Activated CD4-positive, alpha-beta T cell treated with anti-CD3 and anti-CD28 coated beads, Interleukin-2, amount 50 U/mL, for 48 hours (primary cell): ENCODE data around the gene TNFSF4.
"Not testable (repeated sequence)": the region's sequence is repeated elsewhere in the genome, so short reads cannot be mapped to it uniquely, and the experiment has no call there.

Experiments
- DNase-seq, 2 experiments: peaks; one replicate each; pipeline ENCODE4 v3.0.0-alpha.2; 2020

The TNFSF4 gene

GRCh38 chr1:173162601-173163000 lies 44.5 kb downstream of the TNFSF4 start:
- no peak for DNase-seq

DNA sequence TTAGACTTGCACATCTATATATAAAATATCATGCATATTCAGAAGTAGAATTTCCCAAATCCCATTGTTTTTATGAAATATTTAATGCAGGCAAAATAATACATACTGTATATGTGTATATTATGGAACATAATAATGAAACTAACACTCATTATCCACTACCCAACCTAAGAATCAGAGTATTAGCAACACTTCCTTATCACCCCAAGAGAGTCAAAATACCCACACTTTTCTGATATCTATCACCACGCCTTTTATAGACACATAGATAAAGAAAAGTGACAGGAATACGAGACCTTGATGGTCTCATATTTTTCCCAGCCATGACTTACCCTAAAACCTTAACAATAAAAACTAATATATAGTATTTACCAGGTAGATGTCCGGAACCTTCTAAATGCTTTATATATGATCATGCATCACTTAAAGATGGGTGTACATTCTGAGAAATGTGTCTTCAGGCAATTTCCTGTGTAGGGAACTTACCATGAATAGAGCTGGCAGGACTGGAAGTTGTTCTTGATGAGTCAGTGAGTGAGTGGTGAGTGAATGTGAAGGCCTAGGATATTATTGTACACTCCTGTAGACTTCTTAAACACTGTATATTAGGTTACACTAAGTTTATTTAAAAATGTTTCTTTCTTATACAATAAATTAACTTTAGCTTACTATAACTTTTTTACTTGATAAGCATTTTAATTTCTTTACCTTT lies 45.5 kb downstream of the TNFSF4 start:
- no peak for DNase-seq

DNA sequence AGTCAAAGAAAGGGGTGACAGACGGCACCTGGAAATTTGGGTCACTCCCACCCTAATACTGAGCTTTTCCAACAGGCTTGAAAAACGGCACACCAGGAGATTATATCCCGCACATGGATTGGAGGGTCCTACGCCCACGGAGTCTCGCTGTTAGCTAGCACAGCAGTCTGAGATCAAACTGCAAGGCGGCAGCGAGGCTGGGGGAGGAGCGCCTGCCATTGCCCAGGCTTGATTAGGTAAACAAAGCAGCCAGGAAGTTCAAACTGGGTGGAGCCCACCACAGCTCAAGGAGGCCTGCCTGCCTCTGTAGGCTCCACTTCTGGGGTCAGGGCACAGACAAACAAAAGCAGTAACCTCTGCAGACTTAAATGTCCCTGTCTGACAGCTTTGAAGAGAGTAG lies 53.2 kb downstream of the TNFSF4 start:
- not testable (repeated sequence) for DNase-seq

GRCh38 chr1:173153503-173153902 lies 53.6 kb downstream of the TNFSF4 start:
- DNase-seq, result no peak

- DNase-seq, result no peak
Observed at GRCh38 chr1:173152598-173152997, 54.5 kb downstream of the TNFSF4 start.

GRCh38 chr1:173150795-173151194 lies 56.3 kb downstream of the TNFSF4 start:
- no peak for DNase-seq

- DNase-seq, result no peak
Observed at GRCh38 chr1:173149887-173150286, 57.2 kb downstream of the TNFSF4 start.

DNA sequence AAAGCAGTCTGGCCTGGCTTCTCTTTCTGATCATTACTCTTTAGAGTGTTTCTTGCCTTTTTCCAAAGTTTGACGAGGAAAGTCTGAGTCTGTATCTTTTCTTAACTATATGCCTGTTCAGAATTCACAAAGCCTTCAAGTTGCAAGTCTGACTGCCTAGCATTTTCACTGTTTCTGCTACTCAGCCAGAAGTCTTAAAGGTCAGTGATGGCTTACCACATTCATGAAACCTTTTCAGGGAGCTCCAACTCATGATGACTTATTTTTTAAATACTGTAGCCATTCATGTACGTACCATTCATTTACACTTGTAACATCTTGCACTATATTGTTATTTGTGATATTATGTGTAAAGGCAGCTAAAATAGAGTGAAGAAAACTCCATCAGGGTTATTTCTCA lies 58.2 kb downstream of the TNFSF4 start:
- no peak for DNase-seq

GRCh38 chr1:173148545-173148944 lies 58.6 kb downstream of the TNFSF4 start:
- no peak for DNase-seq

DNA sequence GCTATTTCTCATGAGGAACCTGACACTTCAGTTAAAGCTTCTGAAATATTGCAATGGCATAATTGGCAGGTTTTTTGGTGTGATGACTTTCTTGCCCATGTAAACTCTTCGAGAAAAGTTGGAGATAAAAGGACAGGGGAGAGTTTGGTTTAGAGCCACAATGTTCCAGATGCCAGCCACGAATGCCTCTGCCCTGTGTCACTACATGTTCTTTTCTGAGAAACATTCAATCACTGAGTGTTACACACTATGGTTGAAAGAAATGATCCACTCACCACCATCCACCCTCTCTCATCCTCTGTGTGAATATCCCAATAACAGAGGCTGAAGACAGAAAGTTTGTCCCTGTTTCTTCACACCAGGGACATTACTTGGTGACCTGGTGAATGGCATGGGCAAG lies 66.4 kb downstream of the TNFSF4 start:
- no peak for DNase-seq

GRCh38 chr1:173139706-173140105 lies 67.4 kb downstream of the TNFSF4 start:
- no peak for DNase-seq

DNA sequence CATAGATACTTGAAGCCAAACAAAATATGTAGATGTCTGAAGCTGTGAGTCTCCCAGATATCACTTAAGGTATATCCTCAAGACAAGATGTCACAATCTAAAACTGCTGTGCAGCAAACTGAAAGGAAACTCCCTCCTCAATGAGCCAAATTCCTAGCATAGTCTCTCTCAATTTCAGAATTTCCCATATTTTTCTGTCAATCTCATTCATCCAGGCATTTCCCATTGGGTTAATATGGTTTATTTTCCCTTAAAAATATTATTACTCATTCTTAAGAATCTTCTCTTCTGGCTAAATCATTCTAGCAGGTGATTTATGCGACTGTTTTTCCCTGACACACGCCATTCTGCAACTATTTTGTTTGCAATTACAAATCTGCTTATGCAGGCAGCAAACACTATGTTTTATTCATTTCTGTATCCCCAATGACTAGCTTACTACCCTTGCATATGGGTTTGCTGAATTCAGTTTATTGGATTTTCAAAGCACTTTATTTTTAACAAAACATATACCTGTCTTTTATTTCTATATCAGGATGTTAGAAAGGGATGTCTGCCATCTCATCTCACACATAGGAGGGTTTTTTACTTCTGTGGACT lies 69.9 kb downstream of the TNFSF4 start:
- no peak for DNase-seq

DNA sequence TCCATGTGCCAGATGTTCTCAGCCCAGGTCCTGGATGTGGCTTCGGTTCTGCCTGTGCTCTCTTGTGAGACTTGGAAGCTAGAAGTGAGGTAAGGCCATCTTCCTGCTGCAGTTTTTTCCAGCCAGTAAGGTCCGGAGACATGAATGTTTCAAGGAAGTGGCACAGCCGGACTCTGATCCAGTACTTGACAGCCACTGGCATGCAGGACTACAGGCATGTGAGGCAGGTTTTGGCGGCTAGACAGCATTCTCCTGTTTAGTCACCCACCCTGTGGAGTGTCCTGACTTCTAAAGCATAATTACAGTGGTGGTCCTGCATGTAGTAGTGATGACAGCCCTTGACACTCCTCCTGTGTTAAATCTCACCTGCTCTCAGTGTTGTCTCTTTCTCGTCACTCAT lies 72.3 kb downstream of the TNFSF4 start:
- DNase-seq, result no peak

GRCh38 chr1:173134029-173134428 lies 73.1 kb downstream of the TNFSF4 start:
- DNase-seq, result no peak
